ENCODE measurements around the gene KIF25.

KIF25 gene

DNA sequence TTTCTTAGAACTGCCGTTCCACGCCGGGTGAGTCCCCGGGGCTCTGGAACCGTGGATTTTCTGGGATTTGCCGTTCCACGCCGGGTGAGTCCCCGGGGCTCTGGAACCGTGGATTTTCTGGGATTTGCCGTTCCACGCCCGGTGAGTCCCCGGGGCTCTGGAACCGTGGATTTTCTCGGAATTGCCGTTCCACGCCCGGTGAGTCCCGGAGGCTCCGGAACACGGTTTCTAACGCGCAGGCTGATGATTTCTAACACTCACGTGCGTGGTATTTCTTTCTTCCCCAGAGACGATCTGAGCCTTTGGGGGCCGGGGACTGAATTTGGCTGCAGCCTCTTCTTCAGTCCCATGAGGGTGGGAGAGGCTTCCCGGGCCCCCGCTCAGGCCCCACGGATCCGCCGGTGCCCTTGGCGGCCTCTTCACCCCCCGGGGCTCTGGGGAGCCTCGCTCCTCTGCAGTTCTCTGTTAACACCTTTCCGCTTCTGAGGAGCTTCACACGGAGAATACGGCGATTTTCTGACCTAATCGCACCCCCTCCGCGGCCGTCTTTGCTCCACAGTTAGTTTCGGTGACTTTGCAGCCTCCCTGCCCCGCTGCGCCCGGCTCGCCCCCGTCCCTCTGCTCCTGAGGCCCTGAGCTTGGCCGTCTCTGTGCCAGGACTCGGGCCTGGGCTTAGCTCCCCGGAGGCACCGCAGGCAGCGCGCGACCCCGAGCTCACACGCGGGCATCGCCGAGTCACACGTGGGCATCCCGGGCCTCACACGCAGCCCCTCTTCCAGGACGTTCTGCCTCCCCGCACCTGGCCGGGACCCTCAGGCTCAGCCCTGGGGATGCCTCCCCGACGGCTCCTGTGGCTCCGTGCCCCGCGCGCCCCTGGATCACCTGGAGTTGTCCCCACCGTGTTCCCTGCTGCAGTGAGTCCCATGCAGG lies 7.2 kb upstream of the KIF25 start:
- Histone ChIP-seq H3K4me1 (ENCODE audit: insufficient read depth, low read length, poor library complexity, severe bottlenecking) (no peaks in the 10 kb centered on the region), H3K36me3 (ENCODE audit: insufficient read depth, low read length) (no peaks in the 10 kb centered on the region), H3K9me3 (ENCODE audit: insufficient read depth, low read depth, low read length) (peaks cover 14% of the 10 kb centered on the region; the same call in 1 of the 2 replicates), H3K9ac (ENCODE audit: low read depth, low read length, poor library complexity, severe bottlenecking) (no peak overlapping the region), H3K4me3 (ENCODE audit: low read length, poor library complexity, severe bottlenecking) (no peak overlapping the region), H3K4me2 (ENCODE audit: low read depth, low read length, poor library complexity, severe bottlenecking) (no peak overlapping the region), H3K27me3 (ENCODE audit: insufficient read depth, low read length, poor library complexity, severe bottlenecking) (no peaks in the 10 kb centered on the region), H3K9me2 (replicated peaks; ENCODE audit: low read depth, low read length) (no peaks in the 10 kb centered on the region), H2AFZ (ENCODE audit: low read length) (no peak overlapping the region), H3K79me2 (ENCODE audit: insufficient read depth, low read length) (no peaks in the 10 kb centered on the region), H3F3A (ENCODE audit: low read depth) (no peaks in the 10 kb centered on the region), H4K20me1 (ENCODE audit: insufficient read depth, low read length, poor library complexity, severe bottlenecking) (no peaks in the 10 kb centered on the region)
- TF ChIP-seq EZH2phosphoT487 (IDR thresholded peaks at IDR 0.05; ENCODE audit: borderline replicate concordance) = no peak
- TF ChIP-seq, protein P1, sequence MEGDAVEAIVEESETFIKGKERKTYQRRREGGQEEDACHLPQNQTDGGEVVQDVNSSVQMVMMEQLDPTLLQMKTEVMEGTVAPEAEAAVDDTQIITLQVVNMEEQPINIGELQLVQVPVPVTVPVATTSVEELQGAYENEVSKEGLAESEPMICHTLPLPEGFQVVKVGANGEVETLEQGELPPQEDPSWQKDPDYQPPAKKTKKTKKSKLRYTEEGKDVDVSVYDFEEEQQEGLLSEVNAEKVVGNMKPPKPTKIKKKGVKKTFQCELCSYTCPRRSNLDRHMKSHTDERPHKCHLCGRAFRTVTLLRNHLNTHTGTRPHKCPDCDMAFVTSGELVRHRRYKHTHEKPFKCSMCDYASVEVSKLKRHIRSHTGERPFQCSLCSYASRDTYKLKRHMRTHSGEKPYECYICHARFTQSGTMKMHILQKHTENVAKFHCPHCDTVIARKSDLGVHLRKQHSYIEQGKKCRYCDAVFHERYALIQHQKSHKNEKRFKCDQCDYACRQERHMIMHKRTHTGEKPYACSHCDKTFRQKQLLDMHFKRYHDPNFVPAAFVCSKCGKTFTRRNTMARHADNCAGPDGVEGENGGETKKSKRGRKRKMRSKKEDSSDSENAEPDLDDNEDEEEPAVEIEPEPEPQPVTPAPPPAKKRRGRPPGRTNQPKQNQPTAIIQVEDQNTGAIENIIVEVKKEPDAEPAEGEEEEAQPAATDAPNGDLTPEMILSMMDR (conservative IDR thresholded peaks at IDR 0.05; ENCODE audit: low read length) = no peak

DNA sequence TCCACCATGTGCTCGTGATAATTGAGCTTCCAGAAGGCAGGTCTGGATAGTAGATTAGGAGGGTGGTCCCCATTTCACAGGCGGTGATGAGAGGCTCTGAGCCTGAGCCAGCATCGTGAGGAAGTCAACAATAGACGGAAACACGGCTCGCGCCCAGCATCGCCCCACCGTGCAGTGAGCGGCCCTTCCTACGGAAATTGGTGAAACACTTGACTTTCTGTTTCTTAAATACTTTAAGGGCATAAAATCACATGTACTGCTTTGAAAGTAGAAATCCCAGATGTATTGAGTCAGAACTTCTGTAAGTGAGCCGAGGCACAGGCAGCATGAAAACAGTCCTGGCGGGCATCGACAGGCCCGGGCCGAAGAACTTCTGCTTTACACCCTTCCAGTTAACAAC lies 4.3 kb upstream of the KIF25 start:
- H3K4me1 ChIP-seq (ENCODE audit: insufficient read depth, low read length, poor library complexity, severe bottlenecking) = no peaks in the 10 kb centered on the region
- no peak overlapping the region for H3K9ac ChIP-seq (ENCODE audit: low read depth, low read length, poor library complexity, severe bottlenecking)
- H3F3A ChIP-seq (ENCODE audit: low read depth) = no peaks in the 10 kb centered on the region
- H3K27me3 ChIP-seq (ENCODE audit: insufficient read depth, low read length, poor library complexity, severe bottlenecking) = no peaks in the 10 kb centered on the region
- H3K4me3 ChIP-seq (ENCODE audit: low read length, poor library complexity, severe bottlenecking) = no peak overlapping the region
- H2AFZ ChIP-seq (ENCODE audit: low read length) = no peak overlapping the region
- H3K4me2 ChIP-seq (ENCODE audit: low read depth, low read length, poor library complexity, severe bottlenecking) = no peak overlapping the region
- H3K9me3 ChIP-seq (ENCODE audit: insufficient read depth, low read depth, low read length) = peaks cover 15% of the 10 kb centered on the region; the same call in 1 of the 2 replicates
- H4K20me1 ChIP-seq (ENCODE audit: insufficient read depth, low read length, poor library complexity, severe bottlenecking) = no peaks in the 10 kb centered on the region
- no peaks in the 10 kb centered on the region for H3K36me3 ChIP-seq (ENCODE audit: insufficient read depth, low read length)
- no peaks in the 10 kb centered on the region for H3K79me2 ChIP-seq (ENCODE audit: insufficient read depth, low read length)
- no peaks in the 10 kb centered on the region for H3K9me2 ChIP-seq (replicated peaks; ENCODE audit: low read depth, low read length)
- TF ChIP-seq, protein P1 (conservative IDR thresholded peaks at IDR 0.05; ENCODE audit: low read length) = no peak
- TF ChIP-seq EZH2phosphoT487 (IDR thresholded peaks at IDR 0.05; ENCODE audit: borderline replicate concordance) = no peak

DNA sequence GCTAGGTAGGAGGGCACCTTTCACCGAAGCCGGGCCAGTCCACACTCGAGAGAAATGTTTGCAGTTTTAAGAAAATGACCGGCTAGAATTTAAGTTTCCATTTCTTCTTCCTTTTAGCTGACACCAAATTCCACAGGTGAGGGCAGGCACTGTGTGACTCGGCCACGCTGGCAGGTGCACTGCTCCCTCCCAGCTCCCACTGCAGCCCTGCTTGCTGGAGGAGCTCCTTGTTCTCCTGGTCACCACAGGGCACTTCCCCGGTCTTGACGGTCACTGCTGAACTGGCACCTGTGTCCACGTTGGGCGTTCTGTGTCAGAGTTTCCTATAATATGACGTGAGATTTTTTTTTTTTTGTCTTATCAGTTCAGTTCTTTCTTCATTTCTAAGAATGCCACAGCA lies 3.6 kb upstream of the KIF25 start:
- Histone ChIP-seq H3K9me2 (replicated peaks; ENCODE audit: low read depth, low read length) (no peaks in the 10 kb centered on the region), H2AFZ (ENCODE audit: low read length) (no peak overlapping the region), H3K4me2 (ENCODE audit: low read depth, low read length, poor library complexity, severe bottlenecking) (no peak overlapping the region), H3K79me2 (ENCODE audit: insufficient read depth, low read length) (no peaks in the 10 kb centered on the region), H3K27me3 (ENCODE audit: insufficient read depth, low read length, poor library complexity, severe bottlenecking) (no peaks in the 10 kb centered on the region), H3K4me1 (ENCODE audit: insufficient read depth, low read length, poor library complexity, severe bottlenecking) (no peaks in the 10 kb centered on the region), H4K20me1 (ENCODE audit: insufficient read depth, low read length, poor library complexity, severe bottlenecking) (no peaks in the 10 kb centered on the region), H3F3A (ENCODE audit: low read depth) (no peaks in the 10 kb centered on the region), H3K4me3 (ENCODE audit: low read length, poor library complexity, severe bottlenecking) (no peak overlapping the region), H3K9me3 (ENCODE audit: insufficient read depth, low read depth, low read length) (peaks cover 8% of the 10 kb centered on the region; the same call in 1 of the 2 replicates), H3K36me3 (ENCODE audit: insufficient read depth, low read length) (no peaks in the 10 kb centered on the region), H3K9ac (ENCODE audit: low read depth, low read length, poor library complexity, severe bottlenecking) (no peak overlapping the region)
- no peak for TF ChIP-seq EZH2phosphoT487 (IDR thresholded peaks at IDR 0.05; ENCODE audit: borderline replicate concordance)
- TF ChIP-seq, protein P1 (conservative IDR thresholded peaks at IDR 0.05; ENCODE audit: low read length) = no peak

Data from Loucy (cell line).